ENCODE measurements around the gene CSNK2A2.
A peak's percentile ranks its signal among the peaks of the same experiment; 100 is the strongest.

Gene CSNK2A2

GRCh38 chr16:58198803-58199411 lies 1.0 kb upstream of the CSNK2A2 start:
- DNase-seq = no peak

DNA sequence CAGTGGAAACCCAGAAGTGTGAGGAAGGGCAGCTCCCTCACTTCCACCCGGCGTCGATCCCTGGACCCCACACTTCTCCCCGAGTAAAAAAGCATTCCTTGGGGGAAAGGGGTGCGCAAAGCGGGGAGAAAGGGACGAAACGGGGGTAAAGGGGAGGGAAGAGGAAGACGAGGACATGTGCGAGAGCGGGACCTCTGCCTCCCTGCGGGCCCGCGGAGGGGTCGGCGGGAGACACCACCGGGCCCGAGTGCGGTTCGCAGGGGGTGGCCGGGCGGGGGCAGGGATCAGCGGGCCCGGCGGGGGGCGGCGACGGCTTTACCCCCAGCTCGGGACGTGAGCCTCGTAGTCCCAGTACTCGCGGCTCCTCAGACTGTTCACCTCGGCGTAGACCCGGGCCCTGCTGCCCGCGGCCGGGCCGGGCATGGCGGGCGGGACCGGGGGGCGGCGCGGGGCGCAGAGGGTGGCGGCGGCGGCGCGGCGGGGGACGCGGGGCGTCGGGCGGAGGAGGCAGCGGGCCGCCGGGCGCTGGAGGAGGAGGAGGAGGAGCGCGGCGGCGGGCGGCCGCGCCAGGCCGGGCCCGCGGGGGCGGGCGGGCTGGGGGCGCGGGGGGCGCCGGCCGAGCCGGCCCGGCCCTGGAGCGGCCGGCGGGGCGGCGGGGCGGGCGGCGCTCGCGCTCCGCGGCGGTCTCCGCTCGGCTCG lies 443 bp downstream of the CSNK2A2 start:
- DNase-seq = no peak

DNA sequence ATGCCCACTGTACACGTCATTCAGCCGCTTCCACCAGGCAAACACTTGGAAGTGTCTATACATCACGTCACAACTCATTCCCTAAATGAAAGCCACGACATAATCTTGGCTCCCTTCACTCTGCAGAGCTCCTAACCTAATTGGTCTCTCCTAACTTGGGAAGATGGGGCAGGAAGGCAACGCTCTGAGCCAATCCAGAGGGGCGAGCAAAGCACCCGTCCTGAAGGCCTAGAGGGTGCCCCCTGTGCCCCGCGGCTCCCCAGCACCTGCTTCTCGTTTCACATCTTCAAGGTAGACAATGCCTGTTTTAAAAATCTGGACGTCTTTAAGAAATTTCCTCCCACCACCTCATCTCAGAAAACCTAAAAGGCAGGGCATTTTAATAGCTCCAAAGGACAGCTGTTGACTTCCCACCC lies 1.0 kb downstream of the CSNK2A2 start:
- no peak for DNase-seq

DNA sequence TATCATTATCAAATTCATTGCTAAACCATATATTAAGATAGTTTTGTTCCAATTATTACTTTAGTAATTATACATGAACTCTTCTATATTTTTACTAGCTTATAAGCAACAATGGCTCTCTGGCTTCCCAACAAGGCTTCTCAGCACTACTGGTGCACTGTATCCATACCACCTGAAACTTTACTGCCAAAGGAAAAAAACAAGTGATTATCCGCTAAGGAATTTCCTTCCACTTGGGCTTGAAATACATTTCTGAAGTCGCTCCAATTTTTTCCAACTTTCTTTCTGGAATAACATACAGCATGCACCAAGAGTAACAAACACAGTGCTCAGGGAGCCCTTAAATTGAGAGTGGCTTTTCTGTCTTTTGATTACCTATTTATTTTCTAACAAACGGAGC lies 2.1 kb downstream of the CSNK2A2 start:
- no peak for DNase-seq

DNA sequence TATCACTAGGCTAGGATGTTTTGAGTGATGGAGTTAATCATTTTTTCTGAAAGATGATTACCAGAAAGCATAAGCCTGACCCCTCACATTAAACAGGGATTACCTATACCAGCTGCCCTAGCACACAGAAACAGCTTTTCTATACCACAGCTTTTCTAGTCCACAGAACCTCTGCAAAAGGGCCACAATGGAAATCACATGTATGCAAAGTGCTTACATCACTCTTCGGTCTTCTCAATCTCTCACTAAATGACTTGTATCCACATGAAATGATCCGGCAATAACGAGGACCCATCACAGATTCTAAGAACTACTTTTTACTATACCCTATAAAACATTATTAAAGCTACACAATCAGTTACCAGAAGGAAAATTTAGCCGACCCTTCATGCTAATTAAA lies 2.6 kb downstream of the CSNK2A2 start:
- no peak for DNase-seq

DNA sequence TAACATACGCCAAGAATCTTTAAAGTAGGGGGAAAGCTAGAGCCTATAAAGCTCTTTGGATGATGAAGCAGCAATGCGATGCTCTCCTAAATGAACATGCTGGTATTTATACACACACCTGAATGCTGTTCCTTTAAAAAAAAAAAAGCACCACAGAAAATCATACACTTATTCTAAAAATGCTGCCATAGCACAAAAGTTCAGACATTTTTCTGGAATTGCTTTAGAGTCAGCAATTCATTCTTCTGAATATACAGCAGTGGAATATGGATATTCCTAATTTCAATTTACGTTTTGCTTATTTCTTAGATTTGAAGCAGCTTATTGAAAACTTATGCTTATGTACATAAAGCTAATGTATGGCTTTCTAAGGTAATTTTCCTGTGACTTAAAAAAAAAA lies 3.1 kb downstream of the CSNK2A2 start:
- DNase-seq = no peak

DNA sequence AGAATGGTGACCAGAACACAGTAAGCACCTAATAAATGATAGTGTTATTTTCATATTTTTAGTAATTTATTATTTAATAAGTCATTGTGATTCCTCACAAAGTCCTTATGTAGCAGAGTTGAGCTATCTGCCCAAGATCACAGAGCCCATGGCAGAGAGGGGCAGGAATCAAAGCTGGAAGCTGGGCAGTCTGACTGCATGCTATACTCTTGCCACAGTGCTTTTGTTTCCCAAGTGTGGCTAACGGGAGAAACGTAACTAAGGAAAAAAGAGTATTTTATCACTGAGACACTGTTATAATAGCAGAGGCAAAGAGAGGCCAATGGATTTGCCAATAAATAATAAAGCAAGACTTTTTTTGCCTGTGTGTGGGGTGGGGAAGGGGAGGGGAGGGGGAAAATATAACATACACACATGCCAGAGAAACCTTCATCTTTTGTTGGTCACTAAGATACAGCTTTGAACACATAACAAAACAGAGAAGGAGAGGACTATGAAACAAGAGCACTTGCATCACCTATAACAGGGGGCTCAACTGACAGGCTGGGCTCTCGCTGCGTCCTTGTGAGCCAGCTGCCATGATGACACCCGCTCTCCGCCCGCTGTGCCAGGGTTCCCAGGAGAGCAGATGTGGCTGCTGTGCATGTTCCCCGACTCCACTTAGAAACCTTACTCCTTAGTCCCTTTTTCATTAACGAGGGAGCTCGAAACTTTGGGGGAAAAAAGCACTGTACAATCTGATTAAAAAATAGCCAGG lies 10.1 kb downstream of the CSNK2A2 start:
- no peak for DNase-seq

GRCh38 chr16:58187092-58187491 lies 10.8 kb downstream of the CSNK2A2 start:
- DNase-seq = no peak

- DNase-seq = no peak
Measured at GRCh38 chr16:58186176-58186944, 11.5 kb downstream of the CSNK2A2 start.

DNA sequence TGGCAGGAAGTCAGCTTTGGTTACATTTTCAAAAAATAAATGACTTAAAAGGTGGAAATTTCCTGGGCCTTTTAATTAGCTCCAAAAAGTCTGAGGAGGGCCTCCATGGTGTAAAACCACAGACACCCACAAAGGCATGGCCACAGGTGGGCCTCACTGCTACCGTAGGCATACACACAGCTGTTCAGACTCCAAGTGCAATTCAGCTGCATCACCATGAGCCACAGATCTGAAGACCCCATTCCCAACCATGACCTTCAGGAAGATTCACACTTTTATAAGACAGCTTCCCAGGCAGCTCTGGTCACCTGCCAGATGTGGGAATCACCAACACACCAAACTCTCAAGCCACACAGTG lies 20.6 kb downstream of the CSNK2A2 start:
- DNase-seq = peak; percentile 31

- no peak for DNase-seq
Measured at GRCh38 chr16:58176608-58177352, 21.1 kb downstream of the CSNK2A2 start.

- no peak for DNase-seq
Measured at GRCh38 chr16:58170223-58170622, 27.7 kb downstream of the CSNK2A2 start.

- DNase-seq = no peak
Measured at GRCh38 chr16:58160855-58161254, 37.1 kb downstream of the CSNK2A2 start.

GRCh38 chr16:58158725-58159124 lies 39.2 kb downstream of the CSNK2A2 start:
- DNase-seq = no peak

DNA sequence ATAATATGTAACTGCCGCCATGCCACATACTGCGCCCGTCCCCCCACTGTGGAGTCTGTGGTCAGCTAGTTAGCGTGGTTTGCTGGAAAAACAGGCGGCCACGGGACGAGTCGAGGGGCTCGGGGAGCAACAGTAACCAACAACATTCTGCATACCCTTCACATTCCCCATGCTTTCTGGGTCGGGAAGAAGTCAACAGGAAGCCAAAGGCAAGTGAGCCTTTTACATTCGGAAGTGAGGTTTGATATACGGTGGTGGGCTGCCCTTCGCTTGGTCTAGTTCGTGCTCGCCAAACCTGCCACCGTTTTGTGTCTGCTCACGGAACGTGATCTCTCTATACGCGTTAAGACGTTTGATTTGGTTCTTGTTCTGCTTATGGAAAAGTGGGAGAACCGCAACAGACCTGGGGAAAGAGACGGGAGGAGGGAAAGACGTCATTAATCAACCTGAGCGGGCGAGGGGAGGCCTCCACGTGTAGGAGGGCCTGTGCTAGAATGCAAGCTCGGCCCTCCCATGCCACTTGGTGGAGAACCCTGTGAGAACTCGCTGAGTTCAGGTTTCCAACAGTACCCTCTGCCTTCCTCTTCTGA lies 39.9 kb downstream of the CSNK2A2 start:
- DNase-seq = no peak

DNA sequence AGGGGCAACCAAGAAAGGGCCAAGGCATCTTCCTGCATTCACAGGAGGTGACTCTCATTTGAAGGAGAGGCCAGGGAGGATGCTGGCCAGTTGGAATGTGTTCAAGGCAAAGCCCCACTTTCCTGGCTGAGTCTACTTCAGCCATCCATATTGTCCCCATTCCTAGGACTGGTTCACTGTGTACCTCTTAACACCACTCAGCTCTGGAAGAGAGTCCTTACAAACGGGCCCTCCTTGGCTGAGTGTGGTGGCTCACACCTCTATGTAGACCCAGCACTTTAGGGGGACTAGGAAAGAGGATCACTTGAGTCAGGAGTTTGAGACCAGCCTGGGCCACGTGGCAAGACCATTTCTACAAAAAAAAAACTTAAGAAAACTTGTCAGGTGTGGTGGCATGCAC lies 40.7 kb downstream of the CSNK2A2 start:
- DNase-seq = no peak

DNA sequence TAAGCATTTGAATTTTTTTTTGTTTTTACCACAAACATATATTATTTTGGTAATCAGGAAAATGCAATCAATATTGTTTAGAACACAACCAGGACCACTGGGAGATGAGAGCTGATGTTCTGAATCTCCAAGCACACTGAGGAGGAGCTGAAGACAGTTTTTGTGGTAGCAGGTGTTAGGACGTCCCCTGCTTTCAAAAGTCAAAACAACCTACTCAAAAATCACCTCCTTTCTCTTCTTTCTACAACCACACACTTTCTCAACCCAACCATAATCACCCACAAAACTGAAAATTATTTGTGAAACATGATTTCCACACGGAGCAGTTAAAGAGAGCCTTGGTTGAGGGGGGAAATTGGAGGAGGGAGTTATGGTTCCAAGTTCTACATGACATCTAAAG lies 42.1 kb downstream of the CSNK2A2 start:
- DNase-seq = no peak

DNA sequence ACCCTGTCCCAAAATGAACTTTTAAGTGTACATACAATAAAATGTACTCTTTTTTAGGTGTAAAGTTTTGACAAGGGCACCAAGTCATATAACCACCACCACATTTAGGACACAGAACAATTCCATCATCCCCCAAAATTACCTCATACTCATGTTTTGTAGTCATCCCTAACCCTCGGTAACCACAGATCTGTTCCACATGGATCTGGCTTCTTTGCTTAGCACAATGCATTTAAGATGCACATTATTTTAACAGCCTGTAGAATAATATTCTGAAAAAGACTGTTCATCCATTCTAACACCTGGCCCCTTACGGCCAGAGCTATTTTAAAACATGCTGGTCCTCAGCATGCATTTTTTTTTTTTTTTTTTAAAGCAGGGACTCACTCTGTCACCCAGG lies 43.6 kb downstream of the CSNK2A2 start:
- DNase-seq = no peak

- no peak for DNase-seq
Measured at GRCh38 chr16:58152246-58152868, 45.5 kb downstream of the CSNK2A2 start.

- DNase-seq = no peak
Measured at GRCh38 chr16:58148526-58148925, 49.4 kb downstream of the CSNK2A2 start.

DNA sequence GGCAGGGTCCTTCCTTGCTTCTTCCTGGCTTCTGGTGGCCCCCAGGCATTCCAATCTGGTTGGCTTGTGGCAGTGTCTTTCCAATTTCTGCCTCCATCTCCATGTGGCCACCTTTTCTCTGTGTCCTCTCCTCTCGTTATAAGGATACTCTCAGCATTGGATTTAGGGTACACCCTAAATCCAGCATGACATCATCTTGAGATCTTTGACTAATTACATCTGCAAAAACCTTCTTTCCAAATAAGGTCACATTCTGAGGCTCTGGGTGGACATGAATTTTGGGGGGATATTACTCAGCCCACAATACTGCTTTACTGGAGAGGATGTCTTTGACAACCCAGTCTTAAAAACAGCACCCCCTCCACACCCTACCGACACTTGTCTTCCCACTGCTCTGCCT lies 49.8 kb downstream of the CSNK2A2 start:
- no peak for DNase-seq

DNA sequence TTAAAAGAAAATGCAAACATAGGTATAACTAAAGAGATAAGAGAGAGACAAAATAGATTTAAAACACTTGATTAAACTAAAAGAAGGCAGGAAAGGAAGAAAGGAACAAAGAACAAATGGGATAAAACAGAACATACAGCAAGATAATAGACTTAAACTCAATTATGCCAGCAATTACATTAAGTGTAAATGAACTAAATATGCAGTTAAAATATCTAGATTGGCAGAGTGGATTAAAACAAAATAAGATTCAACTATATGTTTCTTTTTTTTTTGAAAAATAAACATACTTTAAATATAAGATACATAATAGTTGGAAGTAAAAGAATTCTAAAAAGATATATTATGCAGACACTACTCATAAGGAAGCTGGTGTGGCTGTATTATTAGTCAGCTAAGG lies 59.1 kb downstream of the CSNK2A2 start:
- no peak for DNase-seq

All from stimulated activated CD4-positive, alpha-beta T cell treated with anti-CD3 and anti-CD28 coated beads, Interleukin-15, amount 100 ng/mL, for 24 hours (primary cell).